ENCODE results near the gene GRIP1. TPM values are rescaled to one million over a fixed set of nuclear protein-coding genes. Genes with fewer than 3 reads are reported as not detected.

GRIP1 gene
- total and polyA plus RNA-seq, 2 donors (not counting 1 experiment from before 2014, with no cell fraction given), result 0.12 TPM; not detected in 1

GRCh38 chr12:66550626-66551025, 128.2 kb downstream of the GRIP1 start:
- no peak overlapping the region for H3K4me3 ChIP-seq (replicated peaks in 1 of 4; ENCODE audit: control extremely low read depth in 1 of 4, insufficient read depth in 1 of 4, low read depth in 3 of 4, low read length in 4 of 4)
- no peaks in the 10 kb centered on the region for H3K36me3 ChIP-seq (ENCODE audit: control insufficient read depth, insufficient read depth, low read length)
- no peaks in the 10 kb centered on the region for H3K4me1 ChIP-seq (ENCODE audit: control insufficient read depth, extremely low read depth, insufficient read depth, low read length)
- no peaks in the 10 kb centered on the region for H3K9me3 ChIP-seq (ENCODE audit: control insufficient read depth, insufficient read depth, low read depth, low read length)
- no peak overlapping the region for H2AFZ ChIP-seq (ENCODE audit: low read length)
- no peaks in the 10 kb centered on the region for H3K27me3 ChIP-seq (ENCODE audit: control insufficient read depth, insufficient read depth, low read length)
- no peak overlapping the region for H3K9ac ChIP-seq (ENCODE audit: insufficient read depth, low read length)
- TF ChIP-seq EZH2 (IDR thresholded peaks at IDR 0.05; ENCODE audit: low read length, missing control alignments), result no peak
- no peak for TF ChIP-seq CTCF (conservative IDR thresholded peaks at IDR 0.05 in 1 of 2, IDR thresholded peaks at IDR 0.05 in 1 of 2; ENCODE audit: low read depth in 1 of 2, low read length in 2 of 2)
- H3K79me2 ChIP-seq (ENCODE audit: control insufficient read depth, insufficient read depth, low read length), result no peaks in the 10 kb centered on the region
- H4K20me1 ChIP-seq (ENCODE audit: control insufficient read depth, extremely low read depth, insufficient read depth, low read length), result no peaks in the 10 kb centered on the region
- no peak overlapping the region for H3K27ac ChIP-seq (ENCODE audit: insufficient read depth, low read length)
- no peak for DNase-seq (ENCODE audit: low read depth in 2 of 2)
- no peak overlapping the region for H3K4me2 ChIP-seq (ENCODE audit: extremely low read depth, insufficient read depth, low read length)

GRCh38 chr12:66549050-66549389, 129.9 kb downstream of the GRIP1 start:
- Histone ChIP-seq H3K27ac (ENCODE audit: insufficient read depth, low read length) (no peak overlapping the region), H3K9ac (ENCODE audit: insufficient read depth, low read length) (no peak overlapping the region), H3K9me3 (ENCODE audit: control insufficient read depth, insufficient read depth, low read depth, low read length) (no peaks in the 10 kb centered on the region), H3K27me3 (ENCODE audit: control insufficient read depth, insufficient read depth, low read length) (no peaks in the 10 kb centered on the region), H3K4me1 (ENCODE audit: control insufficient read depth, extremely low read depth, insufficient read depth, low read length) (no peaks in the 10 kb centered on the region), H3K4me3 (replicated peaks in 1 of 4; ENCODE audit: control extremely low read depth in 1 of 4, insufficient read depth in 1 of 4, low read depth in 3 of 4, low read length in 4 of 4) (no peak overlapping the region), H3K79me2 (ENCODE audit: control insufficient read depth, insufficient read depth, low read length) (no peaks in the 10 kb centered on the region), H2AFZ (ENCODE audit: low read length) (no peak overlapping the region), H3K36me3 (ENCODE audit: control insufficient read depth, insufficient read depth, low read length) (no peaks in the 10 kb centered on the region), H3K4me2 (ENCODE audit: extremely low read depth, insufficient read depth, low read length) (no peak overlapping the region), H4K20me1 (ENCODE audit: control insufficient read depth, extremely low read depth, insufficient read depth, low read length) (no peaks in the 10 kb centered on the region)
- TF ChIP-seq EZH2 (IDR thresholded peaks at IDR 0.05; ENCODE audit: low read length, missing control alignments), result no peak
- no peak for DNase-seq (ENCODE audit: low read depth in 2 of 2)

DNA sequence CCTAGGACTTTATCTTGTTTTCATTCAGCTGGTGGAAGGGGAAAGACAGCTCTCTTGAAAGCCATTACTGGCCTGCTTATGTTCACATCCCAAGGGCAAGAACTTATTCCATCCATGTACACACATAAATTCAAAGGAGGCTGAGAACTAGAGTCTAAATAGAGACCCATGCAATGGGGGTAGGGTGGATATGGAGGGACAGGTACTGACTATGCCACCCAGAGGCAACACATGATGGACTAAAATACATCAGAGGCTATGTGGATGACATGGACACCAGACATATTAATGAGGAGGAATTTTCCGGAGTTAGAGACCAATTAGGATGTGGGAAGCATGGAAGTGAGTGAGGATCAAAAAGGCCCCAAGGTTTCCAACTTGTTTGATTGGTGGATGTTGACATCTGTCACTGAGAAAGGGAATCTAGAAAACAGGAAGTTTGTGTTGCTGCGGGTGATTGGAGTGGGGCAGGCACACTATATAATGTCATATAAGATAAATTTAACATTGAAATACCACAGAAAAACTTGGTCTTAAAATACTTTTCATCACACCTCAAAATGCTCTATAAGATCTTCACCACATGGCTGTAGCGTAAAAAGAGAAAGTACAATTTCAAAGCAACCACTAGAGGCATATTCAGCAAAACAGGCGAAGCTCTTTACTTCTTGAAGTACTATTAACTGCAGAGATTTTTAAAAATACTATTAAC, 130.4 kb downstream of the GRIP1 start:
- no peak overlapping the region for H3K9ac ChIP-seq (ENCODE audit: insufficient read depth, low read length)
- no peak overlapping the region for H2AFZ ChIP-seq (ENCODE audit: low read length)
- H3K27me3 ChIP-seq (ENCODE audit: control insufficient read depth, insufficient read depth, low read length), result no peaks in the 10 kb centered on the region
- H3K79me2 ChIP-seq (ENCODE audit: control insufficient read depth, insufficient read depth, low read length), result no peaks in the 10 kb centered on the region
- TF ChIP-seq EZH2 (IDR thresholded peaks at IDR 0.05; ENCODE audit: low read length, missing control alignments) (no peak), CTCF (conservative IDR thresholded peaks at IDR 0.05 in 1 of 2, IDR thresholded peaks at IDR 0.05 in 1 of 2; ENCODE audit: low read depth in 1 of 2, low read length in 2 of 2) (no peak)
- DNase-seq (ENCODE audit: low read depth in 2 of 2), result no peak
- H3K4me2 ChIP-seq (ENCODE audit: extremely low read depth, insufficient read depth, low read length), result no peak overlapping the region
- no peak overlapping the region for H3K4me3 ChIP-seq (replicated peaks in 1 of 4; ENCODE audit: control extremely low read depth in 1 of 4, insufficient read depth in 1 of 4, low read depth in 3 of 4, low read length in 4 of 4)
- H4K20me1 ChIP-seq (ENCODE audit: control insufficient read depth, extremely low read depth, insufficient read depth, low read length), result no peaks in the 10 kb centered on the region
- no peaks in the 10 kb centered on the region for H3K9me3 ChIP-seq (ENCODE audit: control insufficient read depth, insufficient read depth, low read depth, low read length)
- H3K4me1 ChIP-seq (ENCODE audit: control insufficient read depth, extremely low read depth, insufficient read depth, low read length), result no peaks in the 10 kb centered on the region
- no peaks in the 10 kb centered on the region for H3K36me3 ChIP-seq (ENCODE audit: control insufficient read depth, insufficient read depth, low read length)
- H3K27ac ChIP-seq (ENCODE audit: insufficient read depth, low read length), result no peak overlapping the region
